IMR-90 (cell line): ENCODE measurements around the gene PTPN23. TPM values are rescaled to one million over a fixed set of nuclear protein-coding genes. Genes with fewer than 3 reads are reported as not detected.

Experiments used
- ATAC-seq: fragments of 200-7000 bp; cut with Tn5 transposase; 2 replicates; pipeline ENCODE4 v1.9.1; 2020; ENCODE audit warnings: low read depth, mild to moderate bottlenecking, moderate library complexity
- BruUV-seq: library from RNA; stranded (reverse); fragments of 400-500 nt; replicated peaks from 2 replicates; lab custom pipeline; 2021; lab: Mats Ljungman, UMichigan
- CTCF ChIA-PET: fragments of 300-600 bp; formaldehyde crosslinking; extraction: SDS; loops from one replicate; lab custom pipeline; 2021; ENCODE audit warnings: antibody characterized with exemption; lab: Yijun Ruan, JAX
- POLR2A ChIA-PET: fragments of 300-600 bp; sonication (Branson Sonifier 250); formaldehyde crosslinking; loops from one replicate; lab custom pipeline; 2022; ENCODE audit warnings: antibody characterized with exemption; ENCODE audit not compliant: unreplicated experiment; lab: Charles Lee
- DNase-seq: peaks from one replicate; pipeline ENCODE4 v3.0.0; 2013
- H2AFZ ChIP-seq: replicated peaks from 2 replicates; pipeline ENCODE3; 2013; ENCODE audit warnings: low read length, mild to moderate bottlenecking; ENCODE audit not compliant: poor library complexity
- H2AK5ac ChIP-seq: 2 replicates; pipeline ENCODE4 v1.6.1; 2013; ENCODE audit warnings: low read depth, low read length, inconsistent platforms
- H2AK9ac ChIP-seq: replicated peaks from 2 replicates; pipeline ENCODE3; 2013; ENCODE audit warnings: mild to moderate bottlenecking, low read depth, low read length, moderate library complexity; ENCODE audit not compliant: poor library complexity
- H2BK120ac ChIP-seq: 2 replicates; pipeline ENCODE4 v1.6.1; 2013; ENCODE audit warnings: low read depth, low read length, inconsistent platforms
- H2BK15ac ChIP-seq: 3 replicates; pipeline ENCODE4 v1.6.1; 2013; ENCODE audit warnings: low read depth, low read length, inconsistent platforms
- H2BK20ac ChIP-seq: 2 replicates; pipeline ENCODE4 v1.6.1; 2013; ENCODE audit warnings: low read depth, mild to moderate bottlenecking, inconsistent platforms, low read length, moderate library complexity
- H2BK5ac ChIP-seq: 2 replicates; pipeline ENCODE4 v1.6.1; 2013; ENCODE audit warnings: mild to moderate bottlenecking, low read depth, low read length, inconsistent platforms; ENCODE audit not compliant: poor library complexity, severe bottlenecking
- H3K14ac ChIP-seq: replicated peaks from 2 replicates; pipeline ENCODE4 v1.6.1; 2013; ENCODE audit warnings: low read depth, low read length, inconsistent platforms
- H3K18ac ChIP-seq: 2 replicates; pipeline ENCODE4 v1.6.1; 2013; ENCODE audit warnings: low read depth, low read length, control low read depth
- H3K23ac ChIP-seq: 2 replicates; pipeline ENCODE4 v1.6.1; 2013; ENCODE audit warnings: low read depth, low read length, inconsistent platforms
- H3K27ac ChIP-seq: 2 replicates; pipeline ENCODE4 v1.5.1; 2013; ENCODE audit warnings: mild to moderate bottlenecking, control low read depth, low read length; ENCODE audit not compliant: insufficient read depth
- H3K27me3 ChIP-seq: 2 replicates; pipeline ENCODE4 v1.6.1; 2013; ENCODE audit warnings: low read length; ENCODE audit not compliant: control insufficient read depth, insufficient read depth
- H3K36me3 ChIP-seq: 2 replicates; pipeline ENCODE4 v1.6.1; 2013; ENCODE audit warnings: low read length, mixed read lengths; ENCODE audit not compliant: control insufficient read depth, insufficient read depth
- H3K4ac ChIP-seq: 2 replicates; pipeline ENCODE4 v1.6.1; 2013; ENCODE audit warnings: low read depth, low read length, inconsistent platforms
- H3K4me1 ChIP-seq: 2 replicates; pipeline ENCODE4 v1.6.1; 2013; ENCODE audit warnings: low read length, mixed read lengths; ENCODE audit not compliant: control insufficient read depth, insufficient read depth
- H3K4me2 ChIP-seq: 2 replicates; pipeline ENCODE4 v1.6.1; 2013; ENCODE audit warnings: low read depth, mild to moderate bottlenecking, control low read depth, low read length, moderate library complexity
- H3K4me3 ChIP-seq: 2 replicates; pipeline ENCODE4 v1.5.1; 2013; ENCODE audit warnings: low read depth, mild to moderate bottlenecking, control low read depth, low read length, moderate library complexity; ENCODE audit not compliant: insufficient read depth
- H3K56ac ChIP-seq: 2 replicates; pipeline ENCODE4 v1.6.1; 2013; ENCODE audit warnings: low read length, inconsistent platforms; ENCODE audit not compliant: insufficient read depth; ENCODE audit errors: extremely low read depth
- H3K79me1 ChIP-seq, 2 experiments: 2 replicates each; pipeline ENCODE4 v1.6.1; 2013; ENCODE audit warnings: low read length in 2 of 2, inconsistent platforms in 1 of 2, low read depth in 1 of 2
- H3K9ac ChIP-seq: 2 replicates; pipeline ENCODE4 v1.6.1; 2013; ENCODE audit warnings: low read depth, low read length, control low read depth
- H3K9me1 ChIP-seq: 2 replicates; pipeline ENCODE4 v1.6.1; 2013; ENCODE audit warnings: low read length, inconsistent platforms; ENCODE audit not compliant: insufficient read depth
- H3K9me3 ChIP-seq: 2 replicates; pipeline ENCODE4 v1.6.1; 2013; ENCODE audit warnings: low read length; ENCODE audit not compliant: control insufficient read depth, insufficient read depth
- H4K20me1 ChIP-seq: 2 replicates; pipeline ENCODE4 v1.6.1; 2013; ENCODE audit warnings: low read length, inconsistent platforms; ENCODE audit not compliant: insufficient read depth
- H4K5ac ChIP-seq: 2 replicates; pipeline ENCODE4 v1.6.1; 2013; ENCODE audit warnings: mild to moderate bottlenecking, low read depth, low read length, control low read depth
- H4K8ac ChIP-seq, 2 experiments: 2 replicates each; pipeline ENCODE4 v1.6.1; 2013; ENCODE audit warnings: low read depth in 2 of 2, low read length in 2 of 2, control low read depth in 1 of 2, inconsistent platforms in 1 of 2
- H4K91ac ChIP-seq: 2 replicates; pipeline ENCODE4 v1.6.1; 2013; ENCODE audit warnings: low read depth, low read length, inconsistent platforms; ENCODE audit not compliant: insufficient read depth
- BHLHE40 ChIP-seq: fragments of 150-350 bp; IDR thresholded peaks from 2 replicates; pipeline ENCODE4 v1.6.1; 2016; ENCODE audit warnings: mild to moderate bottlenecking, low read depth, low read length
- CEBPB ChIP-seq: IDR thresholded peaks from 2 replicates; pipeline ENCODE4 v1.6.1; 2012; ENCODE audit warnings: low read depth, low read length, improper control_type of control experiment
- CHD1 ChIP-seq: IDR thresholded peaks from 2 replicates; pipeline ENCODE4 v1.6.1; 2012; ENCODE audit warnings: low read depth, low read length, improper control_type of control experiment
- FOS ChIP-seq: fragments of 150-350 bp; IDR thresholded peaks from 2 replicates; pipeline ENCODE4 v1.6.1; 2016; ENCODE audit warnings: low read depth, low read length
- MAFK ChIP-seq: IDR thresholded peaks from 2 replicates; pipeline ENCODE4 v1.6.1; 2012; ENCODE audit warnings: low read depth, low read length, improper control_type of control experiment
- MXI1 ChIP-seq: IDR thresholded peaks from 2 replicates; pipeline ENCODE4 v1.6.1; 2012; ENCODE audit warnings: low read depth, mild to moderate bottlenecking, low read length, moderate library complexity, borderline replicate concordance
- POLR2A ChIP-seq: IDR thresholded peaks from 2 replicates; pipeline ENCODE4 v1.6.1; 2012; ENCODE audit warnings: mild to moderate bottlenecking, low read depth, low read length
- RFX5 ChIP-seq: IDR thresholded peaks from 2 replicates; pipeline ENCODE4 v1.8.0; 2012; ENCODE audit warnings: low read depth, mild to moderate bottlenecking, low read length, moderate library complexity
- SMC3 ChIP-seq: fragments of 150-350 bp; IDR thresholded peaks from 2 replicates; pipeline ENCODE4 v1.6.1; 2016; ENCODE audit warnings: low read depth, mild to moderate bottlenecking, antibody characterized with exemption, low read length, moderate library complexity
- WGBS, 2 experiments: methylation state at CpG; one replicate each; pipeline versions ENCODE4 v1.1.5 to v1.1.7; 2013; ENCODE audit warnings: missing lambda C conversion rate in 2 of 2; ENCODE audit not compliant: insufficient read length in 1 of 2; ENCODE audit errors: extremely low coverage in 2 of 2; 5-methylcytosine and 5-hydroxymethylcytosine counted together
- dilution Hi-C: fragments of 300-500 bp; cut with HindIII; formaldehyde crosslinking; loops from one replicate; pipeline ENCODE4 v1.14.3; 2018; ENCODE audit warnings: low sequenced_read_pairs; ENCODE audit not compliant: unreplicated experiment
- in situ Hi-C: fragments of 300-500 bp; cut with MboI; formaldehyde crosslinking; loops from 3 replicates; pipeline ENCODE4 v1.14.3; 2019; ENCODE audit warnings: low sequenced_read_pairs, inconsistent platforms, mixed read lengths
- intact Hi-C: fragments of 100-400 bp; cut with micrococcal nuclease; formaldehyde crosslinking; loops from 2 replicates; pipeline ENCODE4 v1.10.0; 2022
- polyA plus RNA-seq, 3 experiments: library from polyadenylated mRNA; depleted of rRNA; stranded (reverse); fragments of >200 nt; gene quantifications; 2 replicates each; pipeline ENCODE4 v1.2.3, GENCODE V29; 2012; ENCODE audit warnings: low replicate concordance in 1 of 3
- total RNA-seq: library from RNA; depleted of rRNA; stranded (reverse); fragments of >200 nt; gene quantifications from 2 replicates; pipeline ENCODE4 v1.2.3, GENCODE V29; 2012
- TF ChIP-seq, protein P1 (sequence below): fragments of 150-350 bp; IDR thresholded peaks from 2 replicates; pipeline ENCODE4 v1.6.1; 2016; ENCODE audit warnings: low read depth, mild to moderate bottlenecking, low read length, moderate library complexity, borderline replicate concordance
- TF ChIP-seq, protein P2 (sequence below): fragments of 150-350 bp; IDR thresholded peaks from 2 replicates; pipeline ENCODE4 v1.6.1; 2017; ENCODE audit warnings: mild to moderate bottlenecking, antibody characterized with exemption, low read length, low read depth

Gene PTPN23
- total and polyA plus RNA-seq, 2 of the 4 experiments (the other 2 are of a cell fraction), result 4.5 to 15.1 TPM

DNA sequence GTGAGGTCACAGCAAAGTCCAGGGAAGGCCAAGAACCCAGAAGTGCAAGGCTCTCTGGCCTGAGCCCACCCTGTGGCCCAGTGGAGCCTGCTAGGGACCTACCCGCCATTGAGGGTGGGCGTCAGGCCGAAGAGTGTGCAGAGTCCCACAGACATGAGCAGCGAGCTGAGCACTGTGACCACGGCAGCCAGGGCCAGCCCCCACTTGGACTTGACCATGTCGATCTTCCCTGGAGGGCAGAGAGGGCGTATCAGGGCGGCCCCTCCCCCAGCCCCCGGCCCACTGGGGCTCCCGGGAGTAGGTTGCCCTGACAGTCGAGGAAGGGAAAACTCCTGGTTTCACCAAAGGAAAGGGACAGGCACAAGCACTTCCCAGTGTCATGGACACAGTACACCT, 44.6 kb downstream of the PTPN23 start (continued):
- TF ChIP-seq BHLHE40 (no peak), CEBPB (no peak), CHD1 (no peak), MXI1 (no peak), FOS (no peak), POLR2A (no peak), RFX5 (no peak)

DNA sequence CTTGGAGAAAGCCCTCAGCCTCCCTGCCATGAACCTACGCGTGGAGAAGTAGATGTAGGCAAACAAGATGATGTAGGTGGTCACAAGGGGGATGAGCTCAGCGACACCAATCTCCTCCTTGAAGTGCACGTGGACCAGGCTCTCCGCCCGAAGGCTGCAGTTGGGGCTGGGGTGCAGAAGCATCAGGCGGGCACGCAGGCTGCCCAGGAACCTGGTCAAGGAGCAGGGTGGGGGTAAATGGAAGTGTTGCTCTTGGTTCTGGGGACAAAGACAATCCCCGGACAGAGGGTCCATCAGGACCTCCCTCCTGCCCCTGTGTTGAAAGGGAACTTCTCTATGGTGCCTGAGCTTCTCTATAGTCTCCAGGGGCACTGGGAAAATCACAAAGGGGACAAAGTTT, 45.1 kb downstream of the PTPN23 start:
- in situ Hi-C loops (no loop called here), dilution Hi-C loops (no loop called here), intact Hi-C loops (no loop called here)
- no peak overlapping the region for H3K4me2 ChIP-seq
- 100% methylated on average over 2 of the region's 9 CpGs; no CpG with 5 or more reads in 1 of the 2 experiments for WGBS, 2 experiments
- peaks cover 38% of the 10 kb centered on the region for H3K9me1 ChIP-seq
- peak overlapping the region; percentile 43; the same call in 1 of the 2 replicates for H2AK5ac ChIP-seq
- H3K56ac ChIP-seq, result no peak overlapping the region
- no peak overlapping the region for H3K18ac ChIP-seq
- H2BK5ac ChIP-seq, result no peak overlapping the region
- H4K8ac ChIP-seq, result no peak overlapping the region
- H2BK20ac ChIP-seq, result no peak overlapping the region
- no peak overlapping the region; the same call in 1 of the 2 replicates for H3K4ac ChIP-seq
- H3K23ac ChIP-seq, result no peak overlapping the region
- peaks cover 0 to 36% of the 10 kb centered on the region in 2 experiments; a peak in 1 of 4 replicates for H3K79me1 ChIP-seq
- ChIA-PET CTCF (interaction anchor here (0.6 kb wide), 1 partner anchor 67 kb away, joined by 3 read pairs; no protein-coding TSS in a partner anchor), POLR2A (no interaction called here)
- no peak for DNase-seq
- no peak overlapping the region for H2AK9ac ChIP-seq
- H3K14ac ChIP-seq, result no peak overlapping the region
- H3K27me3 ChIP-seq, result no peaks in the 10 kb centered on the region
- no peak for TF ChIP-seq CHD1
- TF ChIP-seq POLR2A, result no peak
- TF ChIP-seq SMC3, result no peak
- TF ChIP-seq, protein P1, sequence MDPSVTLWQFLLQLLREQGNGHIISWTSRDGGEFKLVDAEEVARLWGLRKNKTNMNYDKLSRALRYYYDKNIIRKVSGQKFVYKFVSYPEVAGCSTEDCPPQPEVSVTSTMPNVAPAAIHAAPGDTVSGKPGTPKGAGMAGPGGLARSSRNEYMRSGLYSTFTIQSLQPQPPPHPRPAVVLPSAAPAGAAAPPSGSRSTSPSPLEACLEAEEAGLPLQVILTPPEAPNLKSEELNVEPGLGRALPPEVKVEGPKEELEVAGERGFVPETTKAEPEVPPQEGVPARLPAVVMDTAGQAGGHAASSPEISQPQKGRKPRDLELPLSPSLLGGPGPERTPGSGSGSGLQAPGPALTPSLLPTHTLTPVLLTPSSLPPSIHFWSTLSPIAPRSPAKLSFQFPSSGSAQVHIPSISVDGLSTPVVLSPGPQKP, result no peak
- TF ChIP-seq MAFK, result no peak
- TF ChIP-seq, protein P2, sequence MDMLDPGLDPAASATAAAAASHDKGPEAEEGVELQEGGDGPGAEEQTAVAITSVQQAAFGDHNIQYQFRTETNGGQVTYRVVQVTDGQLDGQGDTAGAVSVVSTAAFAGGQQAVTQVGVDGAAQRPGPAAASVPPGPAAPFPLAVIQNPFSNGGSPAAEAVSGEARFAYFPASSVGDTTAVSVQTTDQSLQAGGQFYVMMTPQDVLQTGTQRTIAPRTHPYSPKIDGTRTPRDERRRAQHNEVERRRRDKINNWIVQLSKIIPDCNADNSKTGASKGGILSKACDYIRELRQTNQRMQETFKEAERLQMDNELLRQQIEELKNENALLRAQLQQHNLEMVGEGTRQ, result no peak
- peaks cover 11% of the 10 kb centered on the region; the same call in 1 of the 2 replicates for H4K20me1 ChIP-seq
- no peak overlapping the region for H2BK15ac ChIP-seq
- H3K4me3 ChIP-seq, result no peak overlapping the region
- H3K4me1 ChIP-seq, result peaks cover 10% of the 10 kb centered on the region; the same call in 1 of the 2 replicates
- H3K36me3 ChIP-seq, result peaks cover 33% of the 10 kb centered on the region
- no peak for ATAC-seq
- H3K9ac ChIP-seq, result no peak overlapping the region
- no peak overlapping the region for H4K91ac ChIP-seq
- H2AFZ ChIP-seq, result no peak overlapping the region
- no peak overlapping the region for H3K27ac ChIP-seq
- no TSS peak for BruUV-seq
- no peak overlapping the region; the same call in 1 of the 2 replicates for H2BK120ac ChIP-seq
- no peak overlapping the region for H4K5ac ChIP-seq
- H3K9me3 ChIP-seq, result no peaks in the 10 kb centered on the region
